A673 (cell line): Measurements from ENCODE around the gene CYBB.

ENCODE experiments used
- CTCF ChIP-seq: fragments of 300-800, 200-600 bp; sonication (generic); conservative IDR thresholded peaks from 2 replicates; pipeline ENCODE4 v1.5.1; 2017; ENCODE audit warnings: low read depth, mild to moderate bottlenecking, antibody characterized with exemption, low read length, moderate library complexity, mixed read lengths
- EZH2 ChIP-seq: fragments of 200-600 bp; sonication (generic); IDR thresholded peaks from 2 replicates; pipeline ENCODE4 v1.6.1; 2017; ENCODE audit warnings: borderline replicate concordance, low read depth, mild to moderate bottlenecking, mixed read lengths, antibody characterized with exemption, low read length; ENCODE audit not compliant: poor library complexity, severe bottlenecking

GRCh38 chrX:37846934-37847732 lies 67.3 kb downstream of the CYBB start, which contains the start of gene DYNLT3:
- TF ChIP-seq CTCF (no peak), EZH2 (no peak)
